ENCODE data around the gene HRAS. TPM values are rescaled to one million over a fixed set of nuclear protein-coding genes. Genes with fewer than 3 reads are reported as not detected.

Gene HRAS
- total RNA-seq, 1 donor from 2014 or later, result 93.5 TPM

- no peaks in the 10 kb centered on the region for H3K36me3 Mint-ChIP-seq (ENCODE audit: low read depth)
- H3K9me3 Mint-ChIP-seq, result no peaks in the 10 kb centered on the region
- no peak for DNase-seq (ENCODE audit: low read depth, low spot score)
- H3K27me3 Mint-ChIP-seq (ENCODE audit: low read depth), result peaks cover 25% of the 10 kb centered on the region
- H3K27ac Mint-ChIP-seq (ENCODE audit: unreplicated experiment), result no peak overlapping the region
- peak overlapping the region; percentile 91 for H3K4me3 Mint-ChIP-seq
- TF ChIP-seq, protein P1, sequence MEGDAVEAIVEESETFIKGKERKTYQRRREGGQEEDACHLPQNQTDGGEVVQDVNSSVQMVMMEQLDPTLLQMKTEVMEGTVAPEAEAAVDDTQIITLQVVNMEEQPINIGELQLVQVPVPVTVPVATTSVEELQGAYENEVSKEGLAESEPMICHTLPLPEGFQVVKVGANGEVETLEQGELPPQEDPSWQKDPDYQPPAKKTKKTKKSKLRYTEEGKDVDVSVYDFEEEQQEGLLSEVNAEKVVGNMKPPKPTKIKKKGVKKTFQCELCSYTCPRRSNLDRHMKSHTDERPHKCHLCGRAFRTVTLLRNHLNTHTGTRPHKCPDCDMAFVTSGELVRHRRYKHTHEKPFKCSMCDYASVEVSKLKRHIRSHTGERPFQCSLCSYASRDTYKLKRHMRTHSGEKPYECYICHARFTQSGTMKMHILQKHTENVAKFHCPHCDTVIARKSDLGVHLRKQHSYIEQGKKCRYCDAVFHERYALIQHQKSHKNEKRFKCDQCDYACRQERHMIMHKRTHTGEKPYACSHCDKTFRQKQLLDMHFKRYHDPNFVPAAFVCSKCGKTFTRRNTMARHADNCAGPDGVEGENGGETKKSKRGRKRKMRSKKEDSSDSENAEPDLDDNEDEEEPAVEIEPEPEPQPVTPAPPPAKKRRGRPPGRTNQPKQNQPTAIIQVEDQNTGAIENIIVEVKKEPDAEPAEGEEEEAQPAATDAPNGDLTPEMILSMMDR (conservative IDR thresholded peaks at IDR 0.05), result no peak
- H3K4me1 Mint-ChIP-seq, result peaks cover 27% of the 10 kb centered on the region
These were observed 43.1 kb upstream of the HRAS start for GRCh38 chr11:578276-579035.

GRCh38 chr11:577611-577894 lies 42.2 kb upstream of the HRAS start:
- H3K4me1 Mint-ChIP-seq, result peaks cover 27% of the 10 kb centered on the region
- H3K27me3 Mint-ChIP-seq (ENCODE audit: low read depth), result peaks cover 29% of the 10 kb centered on the region
- no peaks in the 10 kb centered on the region for H3K36me3 Mint-ChIP-seq (ENCODE audit: low read depth)
- peak overlapping the region; percentile 91 for H3K4me3 Mint-ChIP-seq
- TF ChIP-seq, protein P1 (conservative IDR thresholded peaks at IDR 0.05), result no peak
- no peaks in the 10 kb centered on the region for H3K9me3 Mint-ChIP-seq
- H3K27ac Mint-ChIP-seq (ENCODE audit: unreplicated experiment), result peak overlapping the region; percentile 93
- no peak for DNase-seq (ENCODE audit: low read depth, low spot score)

- Mint-ChIP-seq H3K9me3 (no peaks in the 10 kb centered on the region), H3K36me3 (ENCODE audit: low read depth) (no peaks in the 10 kb centered on the region), H3K4me1 (peaks cover 27% of the 10 kb centered on the region)
These were observed 41.6 kb upstream of the HRAS start for GRCh38 chr11:576811-577610.

DNA sequence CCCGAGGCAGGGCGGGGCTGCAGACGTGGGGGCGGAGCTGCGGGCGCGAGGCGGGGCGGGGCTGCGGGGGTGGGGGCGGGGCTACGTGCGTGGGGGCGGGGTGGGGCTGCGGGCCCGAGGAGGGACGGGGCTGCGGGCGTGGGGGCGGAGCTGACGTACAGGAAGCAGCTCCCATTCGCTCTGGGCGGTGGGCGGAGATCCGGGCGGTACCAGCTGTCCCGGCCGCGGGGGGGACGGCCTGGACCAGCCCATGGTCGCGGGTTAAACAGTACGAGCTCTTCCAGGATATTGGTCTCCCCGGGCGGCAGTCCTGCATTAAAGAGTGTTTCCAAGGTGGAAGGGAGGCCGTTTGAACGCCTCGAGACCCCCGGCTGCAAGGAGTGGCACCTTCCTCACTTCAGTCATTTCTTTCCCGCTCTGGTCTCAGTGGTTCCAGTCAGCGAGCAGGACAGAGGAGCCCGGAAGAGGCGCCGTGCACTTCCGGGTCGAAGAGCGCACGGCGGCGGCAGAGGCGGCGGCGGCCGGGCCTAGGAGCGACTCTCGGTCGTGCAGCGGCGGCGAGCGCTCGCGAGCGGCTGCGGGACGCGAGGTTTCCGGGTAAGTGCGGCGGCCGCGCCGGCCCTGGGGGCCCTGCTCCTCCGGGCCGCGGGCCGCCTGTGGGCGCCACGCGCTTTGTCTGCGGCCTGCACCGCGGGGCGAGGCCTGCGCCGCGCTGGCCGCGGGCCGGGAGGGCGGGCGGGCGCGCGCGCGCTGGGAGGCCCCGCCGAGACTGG lies 40.8 kb upstream of the HRAS start, which contains the start of gene PHRF1:
Gene PHRF1 (plus strand): TSS at position 475 of the 773 bp plus-strand sequence. CDS start 5,043 bp downstream, outside the sequence.
- TF ChIP-seq, protein P1 (conservative IDR thresholded peaks at IDR 0.05), result no peak
- DNase-seq (ENCODE audit: low read depth, low spot score), result peak; percentile 90
- H3K4me3 Mint-ChIP-seq, result peak within 1 kb of the TSS; percentile 91
- H3K36me3 Mint-ChIP-seq (ENCODE audit: low read depth), result no peaks in the 10 kb centered on the region
- peaks cover 29% of the 10 kb centered on the region for H3K27me3 Mint-ChIP-seq (ENCODE audit: low read depth)
- H3K27ac Mint-ChIP-seq (ENCODE audit: unreplicated experiment), result peak within 1 kb of the TSS; percentile 100
- H3K9me3 Mint-ChIP-seq, result no peaks in the 10 kb centered on the region
- peaks cover 27% of the 10 kb centered on the region for H3K4me1 Mint-ChIP-seq

More at GRCh38 chr11:576811-577610, 41.6 kb upstream of the HRAS start:
- TF ChIP-seq, protein P1 (conservative IDR thresholded peaks at IDR 0.05), result no peak
- Mint-ChIP-seq H3K27ac (ENCODE audit: unreplicated experiment) (peak overlapping the region; percentile 93), H3K4me3 (peak overlapping the region; percentile 91), H3K27me3 (ENCODE audit: low read depth) (peaks cover 29% of the 10 kb centered on the region)
- no peak for DNase-seq (ENCODE audit: low read depth, low spot score)

DNA sequence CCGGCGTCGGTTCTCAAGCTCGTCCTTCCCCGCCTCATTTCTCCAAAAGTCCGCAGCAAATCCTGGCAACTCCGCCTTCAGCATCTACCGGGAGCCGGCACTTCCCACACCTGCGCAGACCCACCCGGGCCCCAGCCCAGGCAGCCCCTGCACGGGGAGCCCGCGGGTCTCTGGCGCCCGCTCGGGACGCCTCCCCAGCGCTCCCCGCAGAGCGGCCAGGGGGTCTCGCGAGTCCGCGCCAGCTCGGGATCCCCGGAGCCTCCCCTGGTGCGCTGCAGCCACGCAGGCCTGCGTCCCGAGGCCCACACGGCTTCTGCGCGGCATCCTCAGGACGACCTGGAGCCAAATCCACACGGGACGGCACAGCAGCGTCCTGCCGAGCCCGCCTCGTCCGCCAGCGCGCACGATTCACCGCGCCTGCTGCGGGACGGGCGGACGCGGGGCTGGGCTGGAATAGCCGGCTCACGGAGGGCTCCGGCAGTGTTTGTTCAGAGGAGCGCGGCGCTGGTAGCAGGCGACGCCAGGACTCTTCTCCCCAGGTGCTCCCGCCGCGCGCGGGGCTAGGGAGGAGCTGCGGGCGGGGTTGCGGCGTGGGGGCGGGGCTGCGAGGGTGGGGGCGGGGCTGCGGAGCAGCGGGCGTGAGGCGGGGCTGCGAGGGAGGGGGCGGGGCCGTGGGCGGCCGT lies 40.1 kb upstream of the HRAS start:
- TF ChIP-seq, protein P1 (conservative IDR thresholded peaks at IDR 0.05), result no peak
- peaks cover 29% of the 10 kb centered on the region for H3K27me3 Mint-ChIP-seq (ENCODE audit: low read depth)
- peaks cover 25% of the 10 kb centered on the region for H3K4me1 Mint-ChIP-seq
- no peak for DNase-seq (ENCODE audit: low read depth, low spot score)
- H3K4me3 Mint-ChIP-seq, result peak overlapping the region; percentile 92
- no peaks in the 10 kb centered on the region for H3K36me3 Mint-ChIP-seq (ENCODE audit: low read depth)
- H3K27ac Mint-ChIP-seq (ENCODE audit: unreplicated experiment), result no peak overlapping the region
- H3K9me3 Mint-ChIP-seq, result no peaks in the 10 kb centered on the region

Measured in neural crest cell (in vitro differentiated cells).